ENCODE data around the gene SEC16A. TPM values are rescaled to one million over a fixed set of nuclear protein-coding genes. Genes with fewer than 3 reads are reported as not detected.

Gene SEC16A
- total and polyA plus RNA-seq, 5 donors from 2014 or later: 17.7 to 74.4 (median 21.3) TPM

DNA sequence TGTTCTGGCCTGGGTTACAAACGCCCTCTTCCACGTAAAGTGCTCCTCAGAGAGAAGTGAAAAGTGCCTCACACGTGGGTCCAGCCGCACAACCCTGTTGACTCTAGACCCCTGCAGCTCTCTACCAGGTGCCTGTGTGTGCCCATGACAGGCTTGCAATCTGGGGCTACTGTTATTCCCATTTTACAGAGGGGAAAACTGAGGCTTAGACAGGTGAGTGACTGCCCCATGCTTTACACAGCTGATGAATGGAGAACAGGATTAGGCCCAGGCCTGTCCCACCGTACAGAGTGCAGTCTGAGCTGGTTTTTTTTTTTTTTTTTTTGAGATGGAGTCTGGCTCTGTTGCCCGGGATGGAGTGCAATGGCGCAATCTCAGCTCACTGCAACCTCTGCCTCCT, 37.0 kb downstream of the SEC16A start:
- Mint-ChIP-seq H3K36me3 (peaks cover 35% of the 10 kb centered on the region), H3K9me3 (peaks cover 0 to 2% (median 0%) of the 10 kb centered on the region in 7 donors), H3K27me3 (no peaks in the 10 kb centered on the region), H3K4me3 (no peak overlapping the region), H3K27ac (no peak overlapping the region), H3K4me1 (peaks cover 0 to 4% (median 0%) of the 10 kb centered on the region in 4 donors)
- Histone ChIP-seq H3K27me3 (ENCODE audit: control insufficient read depth, insufficient read depth, low read length) (no peaks in the 10 kb centered on the region), H3K27ac (ENCODE audit: insufficient read depth, low read length, poor library complexity, severe bottlenecking) (no peak overlapping the region), H3K36me3 (ENCODE audit: control insufficient read depth, insufficient read depth, low read length) (peaks cover 73% of the 10 kb centered on the region), H3K9me3 (ENCODE audit: control insufficient read depth in 2 of 2, low read length in 2 of 2) (no peaks in the 10 kb centered on the region), H3K4me1 (ENCODE audit: control insufficient read depth, insufficient read depth, low read length, poor library complexity, severe bottlenecking) (no peaks in the 10 kb centered on the region), H3K4me3 (ENCODE audit: low read depth, low read length) (no peak overlapping the region)
- DNase-seq (no peak), ATAC-seq (ENCODE audit: low read depth in 2 of 2) (no peak)

DNA sequence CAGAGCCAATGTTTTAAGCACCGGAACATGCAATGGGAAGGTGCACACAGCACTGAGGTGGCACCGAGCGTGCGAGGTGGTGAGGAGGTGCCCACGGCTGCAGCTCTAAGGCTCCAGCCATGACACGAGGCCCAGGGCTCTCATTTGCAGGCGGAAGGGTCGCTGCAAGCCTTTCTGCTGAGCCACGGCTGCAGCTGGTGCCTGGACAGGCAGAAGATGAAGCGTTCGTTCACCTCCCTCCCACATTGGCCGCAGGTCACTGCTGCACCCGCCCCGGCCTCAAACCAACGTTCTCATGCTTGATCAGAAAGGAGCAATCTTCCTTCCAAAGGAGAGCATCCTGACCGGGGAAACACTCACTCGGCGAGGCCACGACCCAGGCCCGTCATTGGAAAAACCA, 38.7 kb downstream of the SEC16A start:
- H3K36me3 ChIP-seq (ENCODE audit: control insufficient read depth, insufficient read depth, low read length): peaks cover 59% of the 10 kb centered on the region

GRCh38 chr9:136443687-136444086, 39.2 kb downstream of the SEC16A start:
- H3K9me3 ChIP-seq (ENCODE audit: control insufficient read depth in 2 of 2, low read length in 2 of 2): no peaks in the 10 kb centered on the region
- peaks cover 55% of the 10 kb centered on the region for H3K36me3 ChIP-seq (ENCODE audit: control insufficient read depth, insufficient read depth, low read length)
- Mint-ChIP-seq H3K4me1 (peaks cover 0 to 4% (median 0%) of the 10 kb centered on the region in 4 donors), H3K36me3 (peaks cover 27% of the 10 kb centered on the region), H3K9me3 (peaks cover 0 to 2% (median 0%) of the 10 kb centered on the region in 7 donors), H3K4me3 (peak overlapping the region in 1 of 4 donors; percentile 48), H3K27ac (no peak overlapping the region), H3K27me3 (peaks cover 4% of the 10 kb centered on the region)
- H3K4me3 ChIP-seq (ENCODE audit: low read depth, low read length): no peak overlapping the region
- H3K27me3 ChIP-seq (ENCODE audit: control insufficient read depth, insufficient read depth, low read length): no peaks in the 10 kb centered on the region
- ATAC-seq (ENCODE audit: low read depth in 2 of 2): no peak
- H3K4me1 ChIP-seq (ENCODE audit: control insufficient read depth, insufficient read depth, low read length, poor library complexity, severe bottlenecking): peaks cover 7% of the 10 kb centered on the region
- DNase-seq: no peak
- no peak overlapping the region for H3K27ac ChIP-seq (ENCODE audit: insufficient read depth, low read length, poor library complexity, severe bottlenecking)

More for the DNA sequence above, 38.7 kb downstream of the SEC16A start:
- Histone ChIP-seq H3K9me3 (ENCODE audit: control insufficient read depth in 2 of 2, low read length in 2 of 2) (no peaks in the 10 kb centered on the region), H3K27ac (ENCODE audit: insufficient read depth, low read length, poor library complexity, severe bottlenecking) (no peak overlapping the region), H3K4me1 (ENCODE audit: control insufficient read depth, insufficient read depth, low read length, poor library complexity, severe bottlenecking) (peaks cover 6% of the 10 kb centered on the region), H3K27me3 (ENCODE audit: control insufficient read depth, insufficient read depth, low read length) (no peaks in the 10 kb centered on the region), H3K4me3 (ENCODE audit: low read depth, low read length) (no peak overlapping the region)
- DNase-seq (no peak), ATAC-seq (ENCODE audit: low read depth in 2 of 2) (no peak)
- H3K27me3 Mint-ChIP-seq: peaks cover 4% of the 10 kb centered on the region
- H3K9me3 Mint-ChIP-seq: peaks cover 0 to 2% (median 0%) of the 10 kb centered on the region in 7 donors
- H3K27ac Mint-ChIP-seq: no peak overlapping the region
- no peak overlapping the region for H3K4me3 Mint-ChIP-seq
- peaks cover 27% of the 10 kb centered on the region for H3K36me3 Mint-ChIP-seq
- H3K4me1 Mint-ChIP-seq: peaks cover 0 to 4% (median 0%) of the 10 kb centered on the region in 4 donors

- Histone ChIP-seq H3K4me1 (ENCODE audit: control insufficient read depth, insufficient read depth, low read length, poor library complexity, severe bottlenecking) (peaks cover 13% of the 10 kb centered on the region), H3K27me3 (ENCODE audit: control insufficient read depth, insufficient read depth, low read length) (no peaks in the 10 kb centered on the region), H3K36me3 (ENCODE audit: control insufficient read depth, insufficient read depth, low read length) (peaks cover 51% of the 10 kb centered on the region), H3K27ac (ENCODE audit: insufficient read depth, low read length, poor library complexity, severe bottlenecking) (no peak overlapping the region), H3K4me3 (ENCODE audit: low read depth, low read length) (no peak overlapping the region), H3K9me3 (ENCODE audit: control insufficient read depth in 2 of 2, low read length in 2 of 2) (no peaks in the 10 kb centered on the region)
- Mint-ChIP-seq H3K27ac (no peak overlapping the region), H3K9me3 (peaks cover 0 to 2% (median 0%) of the 10 kb centered on the region in 7 donors), H3K36me3 (peaks cover 26% of the 10 kb centered on the region), H3K27me3 (peaks cover 4% of the 10 kb centered on the region), H3K4me1 (peaks cover 0 to 8% (median 2%) of the 10 kb centered on the region in 4 donors), H3K4me3 (peak overlapping the region in 1 of 4 donors; percentile 21)
- ATAC-seq (ENCODE audit: low read depth in 2 of 2) (no peak), DNase-seq (no peak)
Observed at GRCh38 chr9:136443087-136443486, 39.8 kb downstream of the SEC16A start.

DNA sequence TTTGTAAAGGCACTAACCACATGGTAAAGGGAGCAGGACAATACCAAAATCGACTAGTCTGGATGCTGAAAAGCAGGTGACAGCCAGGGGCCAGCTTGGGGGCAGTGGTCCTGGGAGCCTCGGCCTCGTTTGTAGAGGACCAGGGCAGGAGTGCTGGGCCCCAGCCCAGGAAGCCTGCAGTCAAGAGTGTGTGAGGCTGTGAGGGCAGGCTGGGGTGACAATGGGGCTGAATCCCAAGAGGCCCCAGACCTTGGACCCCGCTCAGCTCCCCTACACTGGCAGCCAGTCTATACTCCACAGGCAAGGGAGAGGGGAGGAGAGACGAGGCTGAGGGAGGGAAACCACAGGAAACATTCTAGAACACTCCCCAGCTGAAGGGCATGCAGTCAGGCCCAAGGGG, 40.6 kb downstream of the SEC16A start:
- H3K36me3 Mint-ChIP-seq: peaks cover 22% of the 10 kb centered on the region
- DNase-seq: no peak
- H3K4me1 ChIP-seq (ENCODE audit: control insufficient read depth, insufficient read depth, low read length, poor library complexity, severe bottlenecking): peaks cover 22% of the 10 kb centered on the region
- peaks cover 0 to 2% (median 0%) of the 10 kb centered on the region in 7 donors for H3K9me3 Mint-ChIP-seq
- no peak for ATAC-seq (ENCODE audit: low read depth in 2 of 2)
- H3K4me3 Mint-ChIP-seq: no peak overlapping the region
- H3K27ac Mint-ChIP-seq: peak overlapping the region in 1 of 3 donors; percentile 71
- no peaks in the 10 kb centered on the region for H3K9me3 ChIP-seq (ENCODE audit: control insufficient read depth in 2 of 2, low read length in 2 of 2)
- H3K4me3 ChIP-seq (ENCODE audit: low read depth, low read length): no peak overlapping the region
- no peak overlapping the region for H3K27ac ChIP-seq (ENCODE audit: insufficient read depth, low read length, poor library complexity, severe bottlenecking)
- peaks cover 0 to 15% (median 6%) of the 10 kb centered on the region in 4 donors for H3K4me1 Mint-ChIP-seq
- H3K27me3 Mint-ChIP-seq: peaks cover 4% of the 10 kb centered on the region
- no peaks in the 10 kb centered on the region for H3K27me3 ChIP-seq (ENCODE audit: control insufficient read depth, insufficient read depth, low read length)
- H3K36me3 ChIP-seq (ENCODE audit: control insufficient read depth, insufficient read depth, low read length): peaks cover 43% of the 10 kb centered on the region

DNA sequence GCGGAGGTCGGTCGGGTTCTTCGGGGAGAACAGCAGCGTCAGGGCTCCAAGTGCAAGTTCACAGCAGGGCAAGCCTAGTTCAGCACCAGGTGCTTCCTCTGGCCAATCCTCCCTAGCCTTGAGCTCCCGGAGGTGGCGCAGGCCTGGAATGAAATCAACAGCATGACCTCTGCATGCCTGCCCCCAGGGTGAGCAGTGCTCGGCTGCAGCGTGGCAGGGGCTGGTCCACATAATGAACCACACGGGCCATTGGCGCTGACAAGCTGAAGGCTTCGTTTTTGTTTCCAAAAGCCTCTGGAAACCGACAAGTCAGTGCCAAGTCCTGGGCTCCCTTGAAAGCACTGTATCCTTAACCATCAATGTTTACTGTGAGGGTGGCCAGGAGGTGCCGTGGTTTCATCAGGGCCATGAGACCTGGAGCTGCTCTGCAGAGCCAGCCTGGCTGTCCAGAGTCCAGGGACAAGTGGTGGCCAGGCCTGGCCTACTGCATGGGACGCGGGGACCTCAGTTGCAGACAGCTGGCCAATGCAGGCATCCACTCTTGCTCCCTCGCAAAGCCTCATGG, 41.1 kb downstream of the SEC16A start:
- H3K4me1 Mint-ChIP-seq: peaks cover 0 to 20% (median 10%) of the 10 kb centered on the region in 4 donors
- Histone ChIP-seq H3K27me3 (ENCODE audit: control insufficient read depth, insufficient read depth, low read length) (no peaks in the 10 kb centered on the region), H3K4me3 (ENCODE audit: low read depth, low read length) (no peak overlapping the region), H3K36me3 (ENCODE audit: control insufficient read depth, insufficient read depth, low read length) (peaks cover 38% of the 10 kb centered on the region), H3K9me3 (ENCODE audit: control insufficient read depth in 2 of 2, low read length in 2 of 2) (no peaks in the 10 kb centered on the region), H3K27ac (ENCODE audit: insufficient read depth, low read length, poor library complexity, severe bottlenecking) (no peak overlapping the region), H3K4me1 (ENCODE audit: control insufficient read depth, insufficient read depth, low read length, poor library complexity, severe bottlenecking) (peaks cover 27% of the 10 kb centered on the region)
- ATAC-seq (ENCODE audit: low read depth in 2 of 2): no peak
- H3K27ac Mint-ChIP-seq: peak overlapping the region in 1 of 3 donors; percentile 69
- H3K4me3 Mint-ChIP-seq: peak overlapping the region in 2 of 4 donors; percentile 26 to 50
- H3K9me3 Mint-ChIP-seq: peaks cover 0 to 2% (median 0%) of the 10 kb centered on the region in 7 donors
- peaks cover 21% of the 10 kb centered on the region for H3K36me3 Mint-ChIP-seq
- H3K27me3 Mint-ChIP-seq: peaks cover 4% of the 10 kb centered on the region
- no peak for DNase-seq

DNA sequence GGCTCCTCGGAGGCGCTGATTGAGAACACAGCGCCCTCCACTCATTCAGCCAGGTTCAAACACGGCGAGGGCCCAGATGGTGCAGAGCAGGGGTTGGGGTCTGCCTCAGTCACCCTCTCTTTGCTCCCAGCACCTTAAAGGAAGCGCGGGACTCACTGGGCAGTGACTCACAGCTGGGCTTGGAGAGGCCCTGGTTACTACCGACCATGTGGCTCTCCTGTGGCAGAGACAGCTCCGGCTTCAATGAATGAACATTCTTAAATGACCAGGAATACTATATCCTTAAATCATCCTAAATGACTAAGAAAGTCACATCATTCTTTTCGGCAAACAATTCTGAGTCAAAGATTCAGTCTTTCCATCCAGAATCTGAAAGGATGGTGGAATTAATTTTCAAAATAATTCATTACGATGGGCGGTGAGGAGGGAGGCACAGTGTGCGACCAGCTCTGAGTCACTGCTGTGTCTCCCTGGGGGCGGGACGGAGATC, 41.6 kb downstream of the SEC16A start:
- Histone ChIP-seq H3K4me3 (ENCODE audit: low read depth, low read length) (no peak overlapping the region), H3K27me3 (ENCODE audit: control insufficient read depth, insufficient read depth, low read length) (no peaks in the 10 kb centered on the region), H3K4me1 (ENCODE audit: control insufficient read depth, insufficient read depth, low read length, poor library complexity, severe bottlenecking) (peaks cover 32% of the 10 kb centered on the region), H3K27ac (ENCODE audit: insufficient read depth, low read length, poor library complexity, severe bottlenecking) (no peak overlapping the region), H3K9me3 (ENCODE audit: control insufficient read depth in 2 of 2, low read length in 2 of 2) (no peaks in the 10 kb centered on the region), H3K36me3 (ENCODE audit: control insufficient read depth, insufficient read depth, low read length) (peaks cover 35% of the 10 kb centered on the region)
- ATAC-seq (ENCODE audit: low read depth in 2 of 2) (no peak), DNase-seq (no peak)
- Mint-ChIP-seq H3K4me3 (peak overlapping the region in 2 of 4 donors; percentile 26 to 68), H3K36me3 (peaks cover 17% of the 10 kb centered on the region), H3K27me3 (peaks cover 4% of the 10 kb centered on the region), H3K9me3 (peaks cover 0 to 2% (median 0%) of the 10 kb centered on the region in 7 donors), H3K27ac (peak overlapping the region in 1 of 3 donors; percentile 69), H3K4me1 (peaks cover 0 to 26% (median 14%) of the 10 kb centered on the region in 4 donors)

Data from CD4-positive, CD25-positive, alpha-beta regulatory T cell (primary cell).